Loucy (cell line): ENCODE measurements around the gene AP2B1.

Experiments
- EZH2phosphoT487 ChIP-seq: fragments of 200-600 bp; IDR thresholded peaks from 2 replicates; pipeline ENCODE4 v1.6.1; 2018; ENCODE audit warnings: antibody characterized with exemption, mild to moderate bottlenecking, moderate library complexity, borderline replicate concordance
- TF ChIP-seq, protein P1 (sequence below): fragments of 200-600 bp; sonication (generic); conservative IDR thresholded peaks from 2 replicates; pipeline ENCODE4 v1.5.1; 2014; ENCODE audit warnings: mild to moderate bottlenecking, antibody characterized with exemption, low read length

DNA sequence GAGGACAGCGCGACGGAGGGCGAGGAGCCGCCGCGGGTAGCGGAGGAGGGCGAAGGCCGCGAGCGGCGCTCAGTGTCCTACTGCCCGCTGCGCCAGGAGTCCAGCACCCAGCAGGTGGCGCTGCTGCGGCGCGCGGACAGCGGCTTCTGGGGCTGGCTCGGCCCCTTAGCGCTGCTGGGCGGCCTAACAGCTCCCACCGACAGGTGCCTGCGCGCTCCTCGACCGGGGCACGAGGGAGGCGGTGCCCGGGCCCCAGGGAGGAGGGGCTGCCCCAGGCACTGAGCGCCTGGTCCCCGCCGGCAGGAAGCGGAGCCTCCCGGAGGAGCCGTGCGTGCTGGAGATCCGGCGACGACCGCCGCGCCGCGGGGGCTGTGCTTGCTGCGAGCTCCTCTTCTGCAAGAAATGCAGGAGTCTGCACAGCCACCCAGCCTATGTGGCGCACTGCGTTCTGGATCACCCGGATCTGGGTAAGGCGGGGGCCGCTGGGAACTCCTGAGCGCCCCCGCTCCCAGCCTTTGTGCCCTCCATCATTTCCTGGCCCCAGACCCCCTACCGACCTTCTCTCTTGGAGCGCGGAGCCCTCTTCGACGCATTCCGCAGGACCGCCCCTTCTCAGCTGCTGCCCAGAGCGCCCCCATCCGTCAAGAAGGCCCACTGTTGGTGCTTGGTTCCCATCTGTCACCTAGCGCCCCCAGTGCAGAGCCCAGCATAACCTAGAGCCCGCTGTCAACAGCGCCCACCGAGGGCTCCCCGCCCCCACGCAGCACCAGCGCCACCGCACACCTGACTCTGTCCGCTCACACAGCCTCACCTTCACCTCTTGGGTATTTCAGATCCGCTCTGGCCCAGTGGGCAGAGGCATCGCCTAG, 177.2 kb downstream of the AP2B1 start:
- TF ChIP-seq, protein P1, sequence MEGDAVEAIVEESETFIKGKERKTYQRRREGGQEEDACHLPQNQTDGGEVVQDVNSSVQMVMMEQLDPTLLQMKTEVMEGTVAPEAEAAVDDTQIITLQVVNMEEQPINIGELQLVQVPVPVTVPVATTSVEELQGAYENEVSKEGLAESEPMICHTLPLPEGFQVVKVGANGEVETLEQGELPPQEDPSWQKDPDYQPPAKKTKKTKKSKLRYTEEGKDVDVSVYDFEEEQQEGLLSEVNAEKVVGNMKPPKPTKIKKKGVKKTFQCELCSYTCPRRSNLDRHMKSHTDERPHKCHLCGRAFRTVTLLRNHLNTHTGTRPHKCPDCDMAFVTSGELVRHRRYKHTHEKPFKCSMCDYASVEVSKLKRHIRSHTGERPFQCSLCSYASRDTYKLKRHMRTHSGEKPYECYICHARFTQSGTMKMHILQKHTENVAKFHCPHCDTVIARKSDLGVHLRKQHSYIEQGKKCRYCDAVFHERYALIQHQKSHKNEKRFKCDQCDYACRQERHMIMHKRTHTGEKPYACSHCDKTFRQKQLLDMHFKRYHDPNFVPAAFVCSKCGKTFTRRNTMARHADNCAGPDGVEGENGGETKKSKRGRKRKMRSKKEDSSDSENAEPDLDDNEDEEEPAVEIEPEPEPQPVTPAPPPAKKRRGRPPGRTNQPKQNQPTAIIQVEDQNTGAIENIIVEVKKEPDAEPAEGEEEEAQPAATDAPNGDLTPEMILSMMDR = peak; percentile 77
- TF ChIP-seq EZH2phosphoT487 = no peak
